ENCODE measurements around the gene GCC1.

DNA sequence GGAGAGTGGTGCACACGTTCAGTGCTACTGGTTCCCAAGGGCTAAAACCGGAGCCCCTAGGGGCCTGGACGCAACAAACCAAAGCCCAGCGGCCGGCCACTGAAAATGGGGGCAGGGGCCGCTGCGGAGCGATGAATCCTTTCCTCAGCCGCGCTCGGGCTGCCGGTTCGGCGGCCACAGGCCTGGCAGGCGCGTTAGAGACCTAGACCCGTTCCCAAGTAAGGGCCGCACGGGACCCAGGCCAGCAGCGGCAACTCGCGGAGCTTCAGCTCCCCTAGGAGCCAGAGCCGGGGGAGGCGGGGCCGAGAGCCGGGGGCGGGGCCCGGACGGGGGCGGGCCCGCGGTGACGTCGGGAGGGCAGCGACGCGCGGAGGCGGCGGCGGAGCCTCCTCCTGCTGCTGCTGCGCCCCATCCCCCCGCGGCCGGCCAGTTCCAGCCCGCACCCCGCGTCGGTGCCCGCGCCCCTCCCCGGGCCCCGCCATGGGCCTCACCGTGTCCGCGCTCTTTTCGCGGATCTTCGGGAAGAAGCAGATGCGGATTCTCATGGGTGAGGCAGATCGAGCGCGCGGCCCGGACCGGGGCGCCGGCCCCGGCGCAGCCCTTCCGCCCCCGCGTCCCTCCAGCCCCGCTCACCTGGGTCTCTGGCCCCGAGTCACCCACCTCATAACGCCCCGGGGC is 2.8 kb upstream of the GCC1 start, which contains the start of gene ARF5:
- TF ChIP-seq, protein P1, sequence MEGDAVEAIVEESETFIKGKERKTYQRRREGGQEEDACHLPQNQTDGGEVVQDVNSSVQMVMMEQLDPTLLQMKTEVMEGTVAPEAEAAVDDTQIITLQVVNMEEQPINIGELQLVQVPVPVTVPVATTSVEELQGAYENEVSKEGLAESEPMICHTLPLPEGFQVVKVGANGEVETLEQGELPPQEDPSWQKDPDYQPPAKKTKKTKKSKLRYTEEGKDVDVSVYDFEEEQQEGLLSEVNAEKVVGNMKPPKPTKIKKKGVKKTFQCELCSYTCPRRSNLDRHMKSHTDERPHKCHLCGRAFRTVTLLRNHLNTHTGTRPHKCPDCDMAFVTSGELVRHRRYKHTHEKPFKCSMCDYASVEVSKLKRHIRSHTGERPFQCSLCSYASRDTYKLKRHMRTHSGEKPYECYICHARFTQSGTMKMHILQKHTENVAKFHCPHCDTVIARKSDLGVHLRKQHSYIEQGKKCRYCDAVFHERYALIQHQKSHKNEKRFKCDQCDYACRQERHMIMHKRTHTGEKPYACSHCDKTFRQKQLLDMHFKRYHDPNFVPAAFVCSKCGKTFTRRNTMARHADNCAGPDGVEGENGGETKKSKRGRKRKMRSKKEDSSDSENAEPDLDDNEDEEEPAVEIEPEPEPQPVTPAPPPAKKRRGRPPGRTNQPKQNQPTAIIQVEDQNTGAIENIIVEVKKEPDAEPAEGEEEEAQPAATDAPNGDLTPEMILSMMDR (IDR thresholded peaks at IDR 0.05; ENCODE audit: extremely low read depth in 1 of 2, insufficient read depth in 1 of 2, low read depth in 1 of 2, low read length in 2 of 2), result peak in 1 of 2 donors; percentile 0
- TF ChIP-seq POLR2A (IDR thresholded peaks at IDR 0.05; ENCODE audit: low read depth, low read length), result peak; percentile 83
